GM23338 (cell line): ENCODE results near the gene PTPA. TPM values are rescaled to one million over a fixed set of nuclear protein-coding genes. Genes with fewer than 3 reads are reported as not detected.
A peak's percentile ranks its signal among the peaks of the same experiment; 100 is the strongest.

ENCODE experiments used
- ATAC-seq: fragments of 200-7000 bp; cut with Tn5 transposase; 3 replicates; pipeline ENCODE4 v1.9.1; 2020
- DNase-seq: peaks from one replicate; pipeline ENCODE4 v3.0.0-alpha.2; 2015; ENCODE audit warnings: low spot score
- H2AFZ ChIP-seq: fragments of 200-600 bp; sonication (generic); 2 replicates; pipeline ENCODE4 v1.8.0; 2016; ENCODE audit warnings: antibody characterized with exemption, mild to moderate bottlenecking, moderate library complexity
- H3F3A ChIP-seq: fragments of 200-600 bp; sonication (generic); replicated peaks from 2 replicates; pipeline ENCODE4 v1.8.0; 2017; ENCODE audit warnings: antibody characterized with exemption, mixed run types, low read depth
- H3K27ac ChIP-seq: fragments of 200-600 bp; sonication (generic); 2 replicates; pipeline ENCODE4 v1.6.1; 2016; ENCODE audit warnings: low read depth
- H3K27me3 ChIP-seq: fragments of 200-600 bp; sonication (generic); 2 replicates; pipeline ENCODE4 v1.8.0; 2016; ENCODE audit warnings: mild to moderate bottlenecking, mixed run types, moderate library complexity; ENCODE audit not compliant: insufficient read depth
- H3K36me3 ChIP-seq: fragments of 200-600 bp; sonication (generic); 2 replicates; pipeline ENCODE4 v1.8.0; 2016; ENCODE audit warnings: mild to moderate bottlenecking; ENCODE audit not compliant: insufficient read depth
- H3K4me1 ChIP-seq: fragments of 200-600 bp; sonication (generic); 2 replicates; pipeline ENCODE4 v1.8.0; 2016; ENCODE audit warnings: mild to moderate bottlenecking, moderate library complexity; ENCODE audit not compliant: insufficient read depth
- H3K4me2 ChIP-seq: fragments of 200-600 bp; sonication (generic); 2 replicates; pipeline ENCODE4 v1.7.1; 2017; ENCODE audit warnings: mixed run types
- H3K4me3 ChIP-seq: fragments of 200-600 bp; sonication (generic); 2 replicates; pipeline ENCODE4 v1.6.1; 2016; ENCODE audit warnings: mixed run types
- H3K79me2 ChIP-seq: fragments of 200-600 bp; sonication (generic); replicated peaks from 2 replicates; pipeline ENCODE4 v1.8.0; 2017; ENCODE audit warnings: mild to moderate bottlenecking; ENCODE audit not compliant: insufficient read depth
- H3K9me2 ChIP-seq: fragments of 200-600 bp; sonication (generic); 2 replicates; pipeline ENCODE4 v1.8.0; 2017; ENCODE audit not compliant: insufficient read depth
- H4K20me1 ChIP-seq: fragments of 200-600 bp; sonication (generic); replicated peaks from 2 replicates; pipeline ENCODE4 v1.8.0; 2017; ENCODE audit warnings: mild to moderate bottlenecking; ENCODE audit not compliant: insufficient read depth
- H3K27ac Mint-ChIP-seq: 2 replicates; pipeline ENCODE4 v1.8.0; 2020; ENCODE audit warnings: inconsistent platforms, mild to moderate bottlenecking, moderate library complexity, mixed read lengths
- H3K27me3 Mint-ChIP-seq: 3 replicates; pipeline ENCODE4 v1.8.0; 2022; ENCODE audit warnings: low read depth, mild to moderate bottlenecking, moderate library complexity, mixed read lengths, inconsistent platforms; ENCODE audit not compliant: insufficient read depth, poor library complexity
- H3K36me3 Mint-ChIP-seq: 3 replicates; pipeline ENCODE4 v1.8.0; 2021; ENCODE audit warnings: low read depth, mild to moderate bottlenecking, inconsistent platforms, moderate library complexity, mixed read lengths
- H3K4me1 Mint-ChIP-seq: 3 replicates; pipeline ENCODE4 v1.8.0; 2020; ENCODE audit warnings: mild to moderate bottlenecking, inconsistent platforms, mixed read lengths
- H3K4me3 Mint-ChIP-seq: 3 replicates; pipeline ENCODE4 v1.8.0; 2021; ENCODE audit warnings: moderate library complexity, mild to moderate bottlenecking, inconsistent platforms, mixed read lengths
- H3K9me3 Mint-ChIP-seq: 3 replicates; pipeline ENCODE4 v1.8.0; 2020; ENCODE audit warnings: moderate library complexity, mild to moderate bottlenecking, inconsistent platforms, mixed read lengths
- CREB1 ChIP-seq: fragments of 250-450 bp; sonication (Bioruptor Pico); IDR thresholded peaks from 2 replicates; pipeline ENCODE4 v1.5.0; 2020; ENCODE audit warnings: low read depth, mild to moderate bottlenecking, moderate library complexity
- EZH2 ChIP-seq: fragments of 200-600 bp; sonication (generic); IDR thresholded peaks from one replicate; pipeline ENCODE4 v1.8.0; 2017; ENCODE audit warnings: antibody characterized with exemption, mild to moderate bottlenecking, low read depth; ENCODE audit not compliant: unreplicated experiment
- EZH2phosphoT487 ChIP-seq: fragments of 200-600 bp; sonication (generic); IDR thresholded peaks from one replicate; pipeline ENCODE4 v1.8.1; 2018; ENCODE audit warnings: antibody characterized with exemption; ENCODE audit not compliant: unreplicated experiment
- JUNB ChIP-seq: IDR thresholded peaks from one replicate; pipeline ENCODE4 v1.6.1; 2016; ENCODE audit warnings: antibody characterized with exemption; ENCODE audit not compliant: unreplicated experiment
- NANOG ChIP-seq: IDR thresholded peaks from 2 replicates; pipeline ENCODE4 v1.6.1; 2016; ENCODE audit warnings: antibody characterized with exemption, borderline replicate concordance
- STAT1 ChIP-seq: IDR thresholded peaks from one replicate; pipeline ENCODE4 v1.6.1; 2016; ENCODE audit warnings: antibody characterized with exemption; ENCODE audit not compliant: unreplicated experiment
- ZNF462 ChIP-seq: fragments of 250-450 bp; sonication (Bioruptor Pico); IDR thresholded peaks from 2 replicates; pipeline ENCODE4 v1.5.0; 2020; ENCODE audit warnings: mild to moderate bottlenecking, moderate library complexity
- polyA plus RNA-seq: library from polyadenylated mRNA; unstranded; fragments of >200 nt; fragmentation: Nextera tagmentation; extraction: Ambion mirVana; gene quantifications from 2 replicates; pipeline ENCODE4 v1.2.1, GENCODE V29; 2016
- total RNA-seq: library from RNA; depleted of rRNA; stranded (reverse); fragments of >200 nt; shearing (Covaris generic); gene quantifications from 2 replicates; pipeline ENCODE4 v1.2.3, GENCODE V29; 2014
- TF ChIP-seq, protein P1 (sequence below): IDR thresholded peaks from one replicate; pipeline ENCODE4 v1.6.1; 2018; ENCODE audit warnings: antibody characterized with exemption; ENCODE audit not compliant: unreplicated experiment

Gene PTPA
- total and polyA plus RNA-seq, 2 experiments from 2014 or later, result 53.9 to 122 TPM

GRCh38 chr9:129093602-129094386 is 17.4 kb upstream of the PTPA start:
- peak; percentile 9; the same call in 2 of the 3 replicates for ATAC-seq
- no peak overlapping the region for H3K4me3 Mint-ChIP-seq
- Histone ChIP-seq H4K20me1 (peaks cover 4% of the 10 kb centered on the region; the same call in 1 of the 2 replicates), H3K4me2 (no peak overlapping the region), H3K27ac (no peak overlapping the region), H3K27me3 (no peaks in the 10 kb centered on the region), H3F3A (0 out of 2 replicates have a peak, but pooled peaks cover 3% of the 10 kb centered on the region), H3K9me2 (no peaks in the 10 kb centered on the region), H3K4me3 (no peak overlapping the region), H2AFZ (no peak overlapping the region), H3K4me1 (no peaks in the 10 kb centered on the region), H3K79me2 (no peaks in the 10 kb centered on the region), H3K36me3 (no peaks in the 10 kb centered on the region)
- no peaks in the 10 kb centered on the region for H3K9me3 Mint-ChIP-seq
- H3K27me3 Mint-ChIP-seq, result peaks cover 13% of the 10 kb centered on the region
- no peak for TF ChIP-seq EZH2
- H3K36me3 Mint-ChIP-seq, result peaks cover 12% of the 10 kb centered on the region
- no peak for DNase-seq
- no peak overlapping the region for H3K27ac Mint-ChIP-seq
- H3K4me1 Mint-ChIP-seq, result peaks cover 2% of the 10 kb centered on the region; the same call in 2 of the 3 replicates

GRCh38 chr9:129094387-129095169 is 16.6 kb upstream of the PTPA start:
- no peaks in the 10 kb centered on the region for H3K27me3 ChIP-seq
- Mint-ChIP-seq H3K27me3 (peaks cover 14% of the 10 kb centered on the region), H3K36me3 (peaks cover 11% of the 10 kb centered on the region), H3K4me1 (peaks cover 2% of the 10 kb centered on the region; the same call in 2 of the 3 replicates), H3K27ac (no peak overlapping the region; the same call in 1 of the 2 replicates), H3K4me3 (no peak overlapping the region), H3K9me3 (no peaks in the 10 kb centered on the region)
- H3K36me3 ChIP-seq, result no peaks in the 10 kb centered on the region
- H3K4me3 ChIP-seq, result no peak overlapping the region
- no peak overlapping the region for H3K4me2 ChIP-seq
- no peak for ATAC-seq
- no peaks in the 10 kb centered on the region for H3K79me2 ChIP-seq
- no peak overlapping the region for H3K27ac ChIP-seq
- H2AFZ ChIP-seq, result no peak overlapping the region
- H3F3A ChIP-seq, result 0 out of 2 replicates have a peak, but pooled peaks cover 3% of the 10 kb centered on the region
- peaks cover 4% of the 10 kb centered on the region; the same call in 1 of the 2 replicates for H4K20me1 ChIP-seq
- no peaks in the 10 kb centered on the region for H3K4me1 ChIP-seq
- DNase-seq, result no peak
- H3K9me2 ChIP-seq, result no peaks in the 10 kb centered on the region
- TF ChIP-seq ZNF462 (CRISPR knock-in tag) (no peak), NANOG (no peak), CREB1 (no peak), STAT1 (no peak), JUNB (no peak), EZH2phosphoT487 (no peak)
- TF ChIP-seq, protein P1, sequence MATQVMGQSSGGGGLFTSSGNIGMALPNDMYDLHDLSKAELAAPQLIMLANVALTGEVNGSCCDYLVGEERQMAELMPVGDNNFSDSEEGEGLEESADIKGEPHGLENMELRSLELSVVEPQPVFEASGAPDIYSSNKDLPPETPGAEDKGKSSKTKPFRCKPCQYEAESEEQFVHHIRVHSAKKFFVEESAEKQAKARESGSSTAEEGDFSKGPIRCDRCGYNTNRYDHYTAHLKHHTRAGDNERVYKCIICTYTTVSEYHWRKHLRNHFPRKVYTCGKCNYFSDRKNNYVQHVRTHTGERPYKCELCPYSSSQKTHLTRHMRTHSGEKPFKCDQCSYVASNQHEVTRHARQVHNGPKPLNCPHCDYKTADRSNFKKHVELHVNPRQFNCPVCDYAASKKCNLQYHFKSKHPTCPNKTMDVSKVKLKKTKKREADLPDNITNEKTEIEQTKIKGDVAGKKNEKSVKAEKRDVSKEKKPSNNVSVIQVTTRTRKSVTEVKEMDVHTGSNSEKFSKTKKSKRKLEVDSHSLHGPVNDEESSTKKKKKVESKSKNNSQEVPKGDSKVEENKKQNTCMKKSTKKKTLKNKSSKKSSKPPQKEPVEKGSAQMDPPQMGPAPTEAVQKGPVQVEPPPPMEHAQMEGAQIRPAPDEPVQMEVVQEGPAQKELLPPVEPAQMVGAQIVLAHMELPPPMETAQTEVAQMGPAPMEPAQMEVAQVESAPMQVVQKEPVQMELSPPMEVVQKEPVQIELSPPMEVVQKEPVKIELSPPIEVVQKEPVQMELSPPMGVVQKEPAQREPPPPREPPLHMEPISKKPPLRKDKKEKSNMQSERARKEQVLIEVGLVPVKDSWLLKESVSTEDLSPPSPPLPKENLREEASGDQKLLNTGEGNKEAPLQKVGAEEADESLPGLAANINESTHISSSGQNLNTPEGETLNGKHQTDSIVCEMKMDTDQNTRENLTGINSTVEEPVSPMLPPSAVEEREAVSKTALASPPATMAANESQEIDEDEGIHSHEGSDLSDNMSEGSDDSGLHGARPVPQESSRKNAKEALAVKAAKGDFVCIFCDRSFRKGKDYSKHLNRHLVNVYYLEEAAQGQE, result no peak
